Islet of Langerhans (tissue), 1 donor: ENCODE measurements around the gene KRTAP13-1.

ENCODE experiments used
- FAIRE-seq: peaks from one replicate; lab custom pipeline; 2011; peaks lifted over from hg19 to GRCh38; lab: Jason Lieb, UNC

KRTAP13-1 gene, protein sequence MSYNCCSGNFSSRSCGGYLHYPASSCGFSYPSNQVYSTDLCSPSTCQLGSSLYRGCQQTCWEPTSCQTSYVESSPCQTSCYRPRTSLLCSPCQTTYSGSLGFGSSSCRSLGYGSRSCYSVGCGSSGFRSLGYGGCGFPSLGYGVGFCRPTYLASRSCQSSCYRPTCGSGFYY

DNA sequence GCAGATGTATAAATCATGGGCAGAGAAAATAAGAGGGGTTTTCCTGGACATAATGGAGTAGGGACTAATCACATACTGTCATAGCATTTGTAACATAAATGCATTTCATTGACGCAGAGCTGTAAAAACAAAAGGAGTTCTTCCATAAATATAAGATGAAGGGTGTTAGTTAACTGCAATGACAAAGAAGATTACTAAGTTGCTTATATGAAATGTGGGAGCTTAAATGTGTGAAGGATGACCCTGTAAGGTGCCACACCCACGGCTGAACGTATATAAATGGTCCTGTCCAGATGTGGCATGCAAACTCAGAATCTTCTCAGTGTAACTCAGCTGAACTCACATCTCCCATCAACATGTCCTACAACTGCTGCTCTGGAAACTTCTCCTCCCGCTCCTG is at the start of gene KRTAP13-1:
Gene KRTAP13-1 (plus strand): TSS at position 301 of the 400 bp plus-strand sequence. CDS start 56 bp downstream, at position 357.
- no peak for FAIRE-seq

GRCh38 chr21:30348506-30348905 is 47.3 kb upstream of the KRTAP13-1 start, which contains the start of gene KRTAP23-1:
Gene KRTAP23-1 (minus strand): TSS chr21:30348606. CDS start chr21:30348606, 0 bp downstream.
- FAIRE-seq = no peak

- FAIRE-seq = no peak
Observed at GRCh38 chr21:30349572-30349971, 46.3 kb upstream of the KRTAP13-1 start.

GRCh38 chr21:30351534-30351933 is 44.3 kb upstream of the KRTAP13-1 start:
- FAIRE-seq = no peak

- no peak for FAIRE-seq
Observed at GRCh38 chr21:30354308-30355005, 41.4 kb upstream of the KRTAP13-1 start.

GRCh38 chr21:30355906-30356305 is 39.9 kb upstream of the KRTAP13-1 start:
- FAIRE-seq = no peak

GRCh38 chr21:30372139-30372770 is 23.6 kb upstream of the KRTAP13-1 start, which contains the start of gene KRTAP13-2:
Gene KRTAP13-2 (minus strand): TSS chr21:30372271. CDS start chr21:30372213, 58 bp downstream.
- FAIRE-seq = no peak

GRCh38 chr21:30382201-30382600 is 13.6 kb upstream of the KRTAP13-1 start:
- no peak for FAIRE-seq

DNA sequence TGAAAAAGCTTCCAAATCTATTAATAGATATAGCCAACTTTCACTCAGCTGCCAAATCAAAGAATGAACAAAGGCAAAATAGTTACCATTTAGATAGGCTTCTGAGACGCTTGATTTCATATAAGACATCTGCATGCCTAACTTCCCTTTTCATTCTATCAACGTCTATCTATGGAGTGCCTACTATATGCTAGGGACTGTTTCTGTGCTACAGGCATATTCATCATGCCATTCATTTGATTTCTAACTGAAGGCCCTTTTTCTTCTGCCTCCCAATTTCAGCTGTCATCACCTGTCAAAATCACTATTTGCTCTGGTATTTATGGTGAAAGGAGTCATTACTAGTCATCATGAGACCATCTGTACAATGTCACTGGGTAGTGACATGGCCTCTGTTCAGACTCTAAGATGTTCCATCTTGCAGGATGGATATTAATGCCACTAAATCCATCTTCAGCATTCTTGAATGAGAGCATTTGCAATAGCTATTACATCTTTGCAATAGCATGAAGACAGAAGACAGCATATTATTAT is 4.3 kb upstream of the KRTAP13-1 start:
- no peak for FAIRE-seq

- FAIRE-seq = no peak
Observed at GRCh38 chr21:30408782-30409494, 13.1 kb downstream of the KRTAP13-1 start.

DNA sequence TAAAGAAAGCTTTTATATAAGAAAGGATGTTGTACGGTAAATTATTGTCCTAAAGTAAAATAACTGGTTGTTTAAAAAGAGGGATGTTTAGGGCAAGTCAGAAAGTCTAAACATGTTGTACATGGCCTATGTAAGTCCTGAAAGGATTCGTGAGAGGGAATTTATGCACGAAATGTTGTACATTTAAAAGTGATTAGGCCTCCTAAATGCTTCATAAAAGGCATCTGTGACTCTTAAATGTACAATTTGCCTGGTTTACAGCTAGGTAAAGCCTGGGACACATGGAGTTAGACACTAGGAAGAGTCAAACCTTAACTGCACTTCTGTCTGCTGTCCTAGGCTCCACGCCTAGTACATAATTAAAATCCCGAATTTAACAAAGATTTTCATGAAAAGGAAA is 20.2 kb downstream of the KRTAP13-1 start:
- no peak for FAIRE-seq

GRCh38 chr21:30425826-30426225 is 30.0 kb downstream of the KRTAP13-1 start, which contains the start of gene KRTAP13-3:
Gene KRTAP13-3 (minus strand): TSS chr21:30425926. CDS start chr21:30425912, 14 bp downstream.
- no peak for FAIRE-seq

DNA sequence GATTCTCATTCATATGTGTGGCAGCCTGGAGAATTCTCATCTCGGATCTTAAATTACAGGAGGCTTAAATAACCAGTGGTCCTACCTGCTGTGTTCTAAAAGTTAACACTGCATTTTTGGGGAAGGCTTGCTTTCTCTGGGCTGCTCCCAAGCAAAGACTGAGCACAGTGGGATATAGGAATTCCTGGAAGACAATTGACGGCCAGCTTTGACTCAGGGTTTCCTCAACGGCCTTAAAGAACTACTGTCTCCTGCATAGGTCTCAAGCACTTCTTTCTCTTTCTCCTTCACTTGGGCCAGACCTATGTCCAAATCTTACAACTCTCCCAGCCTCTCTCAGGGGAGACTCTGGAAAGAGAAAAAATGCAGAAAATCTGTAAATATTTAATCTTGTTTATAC is 30.9 kb downstream of the KRTAP13-1 start:
- no peak for FAIRE-seq

DNA sequence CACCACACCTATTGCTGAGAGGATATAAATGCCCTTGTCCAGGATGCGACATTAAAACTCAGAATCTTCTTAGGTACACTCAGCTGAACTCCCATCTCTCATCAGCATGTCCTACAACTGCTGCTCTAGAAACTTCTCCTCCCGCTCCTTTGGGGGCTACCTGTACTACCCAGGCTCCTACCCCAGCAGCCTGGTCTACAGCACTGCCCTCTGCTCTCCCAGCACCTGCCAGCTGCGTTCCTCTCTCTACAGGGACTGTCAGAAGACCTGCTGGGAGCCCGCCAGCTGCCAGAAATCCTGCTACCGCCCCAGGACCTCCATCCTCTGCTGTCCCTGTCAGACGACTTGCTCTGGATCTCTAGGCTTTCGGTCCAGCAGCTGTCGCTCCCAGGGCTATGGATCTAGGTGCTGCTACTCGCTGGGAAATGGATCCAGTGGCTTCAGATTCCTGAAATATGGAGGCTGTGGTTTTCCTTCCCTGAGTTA is 34.4 kb downstream of the KRTAP13-1 start, which contains the start of gene KRTAP13-4:
Gene KRTAP13-4 (plus strand): TSS at position 51 of the 486 bp plus-strand sequence. CDS start 56 bp downstream, at position 107.
- no peak for FAIRE-seq

GRCh38 chr21:30434033-30434631 is 38.3 kb downstream of the KRTAP13-1 start:
- FAIRE-seq = peak; percentile 75

- peak; percentile 9 for FAIRE-seq
Observed at GRCh38 chr21:30437010-30437565, 41.3 kb downstream of the KRTAP13-1 start.

- FAIRE-seq = no peak
Observed at GRCh38 chr21:30439975-30440374, 44.1 kb downstream of the KRTAP13-1 start, which contains the start of gene KRTAP15-1. Gene KRTAP15-1 (plus strand): TSS chr21:30440275. CDS start chr21:30440328, 53 bp downstream.

- FAIRE-seq = no peak
Observed at GRCh38 chr21:30443226-30443625, 47.4 kb downstream of the KRTAP13-1 start.

DNA sequence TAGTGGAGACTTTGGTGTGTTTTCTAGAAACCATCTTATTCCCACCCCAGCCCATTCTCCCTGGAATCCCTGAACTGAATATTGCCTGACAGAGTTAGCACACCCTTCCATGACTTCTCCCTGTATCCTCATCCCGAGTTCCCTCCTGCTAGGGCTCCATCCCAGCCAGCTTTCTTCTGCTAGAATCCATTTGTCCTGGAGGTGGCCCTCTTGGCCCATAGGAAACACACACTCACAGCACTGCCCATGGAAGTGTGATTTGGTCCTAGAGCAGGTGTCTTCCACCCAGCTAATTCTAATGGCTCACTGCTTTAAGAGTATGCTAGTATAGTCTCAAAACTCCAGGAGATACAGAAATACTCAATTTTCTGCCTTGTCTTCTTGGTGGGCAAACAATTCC is 48.4 kb downstream of the KRTAP13-1 start:
- no peak for FAIRE-seq
